T-cell (primary cell): Measurements from ENCODE around the gene GSE1. TPM values are rescaled to one million over a fixed set of nuclear protein-coding genes. Genes with fewer than 3 reads are reported as not detected.

Experiments used
- ATAC-seq, 4 experiments: fragments of 200-7000 bp in 3 of 4; fragments of 150-1000 bp in 1 of 4; cut with Tn5 transposase; replicated peaks in 1 of 4; 1 replicate in 3 of 4; 2 replicates in 1 of 4; pipeline ENCODE4 v1.10.0; 2021; ENCODE audit warnings: moderate library complexity in 3 of 4, mild to moderate bottlenecking in 2 of 4, moderate number of reproducible peaks in 1 of 4
- CTCF ChIA-PET, 2 donors: fragments of 300-600 bp; sonication (Branson Sonifier 250); formaldehyde crosslinking; loops; one replicate each; lab custom pipeline; 2022; ENCODE audit warnings: antibody characterized with exemption in 2 of 2; lab: Charles Lee
- POLR2A ChIA-PET, 2 donors: fragments of 300-600 bp; sonication (Branson Sonifier 250); formaldehyde crosslinking; loops; one replicate each; lab custom pipeline; 2022; ENCODE audit warnings: antibody characterized with exemption in 2 of 2; lab: Charles Lee
- DNase-seq, 35 experiments: peaks; one replicate each; pipeline versions ENCODE4 v3.0.0 to v3.0.0-alpha.2; 2013 to 2023
- H3K27ac ChIP-seq: one replicate; pipeline ENCODE4 v1.5.1; 2013; ENCODE audit warnings: low read length
- H3K27me3 ChIP-seq, 2 experiments: replicated peaks in 1 of 2; 1 replicate in 1 of 2; 2 replicates in 1 of 2; pipeline versions ENCODE4 v1.6.1 to v1.7.0; 2013; ENCODE audit warnings: low read length in 1 of 2, mixed read lengths in 1 of 2; ENCODE audit not compliant: control insufficient read depth in 2 of 2, insufficient read depth in 2 of 2; ENCODE audit errors: extremely low read depth in 1 of 2
- H3K36me3 ChIP-seq, 2 donors: 1 replicate in 1 of 2; 2 replicates in 1 of 2; pipeline versions ENCODE4 v1.6.1 to v1.7.0; 2013; ENCODE audit warnings: low read length in 1 of 2; ENCODE audit not compliant: control insufficient read depth in 2 of 2, insufficient read depth in 1 of 2; ENCODE audit errors: extremely low read depth in 1 of 2
- H3K4me1 ChIP-seq, 2 experiments: 1 replicate in 1 of 2; 2 replicates in 1 of 2; pipeline versions ENCODE4 v1.6.1 to v1.7.0; 2013; ENCODE audit warnings: low read length in 2 of 2, mixed read lengths in 1 of 2; ENCODE audit not compliant: insufficient read depth in 2 of 2, control insufficient read depth in 1 of 2; ENCODE audit errors: extremely low read depth in 1 of 2
- H3K4me3 ChIP-seq, 2 donors: 1 replicate in 1 of 2; 2 replicates in 1 of 2; pipeline versions ENCODE4 v1.5.1 to v1.7.0; 2013; ENCODE audit warnings: mild to moderate bottlenecking in 2 of 2, low read length in 1 of 2, moderate library complexity in 1 of 2; ENCODE audit not compliant: control insufficient read depth in 1 of 2; ENCODE audit errors: extremely low read depth in 1 of 2
- H3K9me3 ChIP-seq: 2 replicates; pipeline ENCODE4 v1.7.0; 2013
- H3K27ac Mint-ChIP-seq, 2 donors: one replicate each; pipeline ENCODE4 v1.8.0; 2020 to 2021; ENCODE audit warnings: mild to moderate bottlenecking in 2 of 2, mixed read lengths in 2 of 2
- H3K27me3 Mint-ChIP-seq, 2 donors: one replicate each; pipeline ENCODE4 v1.8.0; 2021 to 2022; ENCODE audit warnings: mixed read lengths in 2 of 2
- H3K36me3 Mint-ChIP-seq: one replicate; pipeline ENCODE4 v1.8.0; 2021; ENCODE audit warnings: mixed read lengths
- H3K4me1 Mint-ChIP-seq, 3 donors: one replicate each; pipeline ENCODE4 v1.8.0; 2020 to 2022; ENCODE audit warnings: mixed read lengths in 3 of 3, mild to moderate bottlenecking in 1 of 3
- H3K4me3 Mint-ChIP-seq, 3 donors: one replicate each; pipeline ENCODE4 v1.8.0; 2020 to 2022; ENCODE audit warnings: mild to moderate bottlenecking in 3 of 3, mixed read lengths in 3 of 3, moderate library complexity in 3 of 3
- H3K9me3 Mint-ChIP-seq, 3 donors: one replicate each; pipeline ENCODE4 v1.8.0; 2020 to 2022; ENCODE audit warnings: mixed read lengths in 3 of 3
- WGBS: methylation state at CpG from one replicate; pipeline ENCODE4 v1.1.5; 2013; ENCODE audit warnings: missing lambda C conversion rate; ENCODE audit not compliant: insufficient coverage; 5-methylcytosine and 5-hydroxymethylcytosine counted together
- total RNA-seq, 35 experiments: library from RNA in 6 of 35; stranded (reverse) in 6 of 35; fragments of 120-200 nt in 1 of 35; gene quantifications; one replicate each; pipeline versions ENCODE4 v1.2.1 to v1.2.4 and lab custom pipeline; 2013 to 2026

The GSE1 gene
- total RNA-seq, 5 donors from 2014 or later (not counting 1 experiment from before 2014, with no cell fraction given) = 29.1 to 61.7 (median 37.4) TPM

- H3K9me3 ChIP-seq = no peaks in the 10 kb centered on the region
- DNase-seq = no peak
- Mint-ChIP-seq H3K4me3 (no peak overlapping the region), H3K4me1 (peaks cover 0 to 3% (median 0%) of the 10 kb centered on the region in 3 donors), H3K27me3 (no peaks in the 10 kb centered on the region), H3K27ac (no peak overlapping the region), H3K36me3 (peaks cover 26% of the 10 kb centered on the region), H3K9me3 (no peaks in the 10 kb centered on the region)
- H3K27ac ChIP-seq = no peak overlapping the region
- ChIA-PET CTCF (interaction anchor here (0.5 to 1.3 kb wide), 6 partner anchors 9 to 269 kb away, joined by 3 to 7 read pairs (median 4); no protein-coding TSS in a partner anchor), POLR2A (no interaction called here)
- no peaks in the 10 kb centered on the region for H3K27me3 ChIP-seq
- H3K36me3 ChIP-seq = peaks cover 35 to 75% of the 10 kb centered on the region in 2 donors
- H3K4me1 ChIP-seq = no peaks in the 10 kb centered on the region
- no peak for ATAC-seq
- no peak overlapping the region for H3K4me3 ChIP-seq
- WGBS = 100% methylated on average over 2 of the region's 8 CpGs
These were observed 46.2 kb downstream of the GSE1 start for GRCh38 chr16:85659336-85659735.

GRCh38 chr16:85659805-85660511, 46.8 kb downstream of the GSE1 start:
- Histone ChIP-seq H3K36me3 (peaks cover 37 to 74% of the 10 kb centered on the region in 2 donors), H3K27me3 (no peaks in the 10 kb centered on the region), H3K9me3 (no peaks in the 10 kb centered on the region), H3K4me3 (no peak overlapping the region), H3K27ac (no peak overlapping the region), H3K4me1 (no peaks in the 10 kb centered on the region)
- ATAC-seq (peak; percentile 67 to 73 (median 72)), DNase-seq (peak in 33 of 35 experiments; percentile 8 to 68 (median 50))
- POLR2A ChIA-PET = no interaction called here
- H3K27me3 Mint-ChIP-seq = no peaks in the 10 kb centered on the region
- H3K4me3 Mint-ChIP-seq = no peak overlapping the region
- CTCF ChIA-PET = interaction anchor here in 1 of 2 donors (0.5 to 1.0 kb wide), 5 partner anchors 9 to 269 kb away, joined by 3 to 7 read pairs (median 3); no protein-coding TSS in a partner anchor
- H3K4me1 Mint-ChIP-seq = peaks cover 0 to 3% (median 0%) of the 10 kb centered on the region in 3 donors
- no peaks in the 10 kb centered on the region for H3K9me3 Mint-ChIP-seq
- WGBS = 81% methylated on average over 10 of the region's 12 CpGs
- peaks cover 32% of the 10 kb centered on the region for H3K36me3 Mint-ChIP-seq
- peak overlapping the region in 1 of 2 donors; percentile 25 for H3K27ac Mint-ChIP-seq

GRCh38 chr16:85660843-85661739, 48.0 kb downstream of the GSE1 start:
- Histone ChIP-seq H3K27me3 (no peaks in the 10 kb centered on the region), H3K4me3 (no peak overlapping the region), H3K4me1 (no peaks in the 10 kb centered on the region), H3K27ac (no peak overlapping the region), H3K36me3 (peaks cover 42 to 77% of the 10 kb centered on the region in 2 donors), H3K9me3 (no peaks in the 10 kb centered on the region)
- peaks cover 37% of the 10 kb centered on the region for H3K36me3 Mint-ChIP-seq
- CTCF ChIA-PET = interaction anchor here in 1 of 2 donors (0.9 kb wide), 1 partner anchor 56 kb away, joined by 3 read pairs; no protein-coding TSS in a partner anchor
- no peak for ATAC-seq
- no peaks in the 10 kb centered on the region for H3K9me3 Mint-ChIP-seq
- WGBS = 94% methylated on average over 31 of the region's 42 CpGs
- no peak overlapping the region for H3K27ac Mint-ChIP-seq
- H3K4me3 Mint-ChIP-seq = no peak overlapping the region
- H3K27me3 Mint-ChIP-seq = no peaks in the 10 kb centered on the region
- no peak for DNase-seq
- H3K4me1 Mint-ChIP-seq = peaks cover 0 to 3% (median 0%) of the 10 kb centered on the region in 3 donors
- POLR2A ChIA-PET = no interaction called here

- H3K27ac Mint-ChIP-seq = no peak overlapping the region
- peaks cover 43% of the 10 kb centered on the region for H3K36me3 Mint-ChIP-seq
- Histone ChIP-seq H3K27ac (no peak overlapping the region), H3K4me3 (no peak overlapping the region), H3K9me3 (no peaks in the 10 kb centered on the region), H3K4me1 (no peaks in the 10 kb centered on the region), H3K27me3 (no peaks in the 10 kb centered on the region), H3K36me3 (peaks cover 48 to 77% of the 10 kb centered on the region in 2 donors)
- H3K4me1 Mint-ChIP-seq = peaks cover 0 to 3% (median 0%) of the 10 kb centered on the region in 3 donors
- ATAC-seq = no peak
- 95% methylated on average over 24 of the region's 26 CpGs for WGBS
- H3K9me3 Mint-ChIP-seq = no peaks in the 10 kb centered on the region
- no peaks in the 10 kb centered on the region for H3K27me3 Mint-ChIP-seq
- ChIA-PET POLR2A (no interaction called here), CTCF (no interaction called here)
- DNase-seq = no peak
- H3K4me3 Mint-ChIP-seq = no peak overlapping the region
These were observed 48.8 kb downstream of the GSE1 start for GRCh38 chr16:85661740-85662481.

GRCh38 chr16:85662482-85662812, 49.3 kb downstream of the GSE1 start:
- ChIA-PET CTCF (no interaction called here), POLR2A (no interaction called here)
- WGBS = 100% methylated on average over 3 of the region's 3 CpGs
- H3K4me1 Mint-ChIP-seq = peaks cover 0 to 3% (median 0%) of the 10 kb centered on the region in 3 donors
- H3K9me3 Mint-ChIP-seq = no peaks in the 10 kb centered on the region
- DNase-seq = no peak
- H3K36me3 Mint-ChIP-seq = peaks cover 42% of the 10 kb centered on the region
- no peak overlapping the region for H3K4me3 Mint-ChIP-seq
- H3K27ac ChIP-seq = no peak overlapping the region
- H3K27ac Mint-ChIP-seq = no peak overlapping the region
- ATAC-seq = no peak
- no peaks in the 10 kb centered on the region for H3K27me3 Mint-ChIP-seq
- H3K4me1 ChIP-seq = no peaks in the 10 kb centered on the region
- H3K9me3 ChIP-seq = no peaks in the 10 kb centered on the region
- H3K36me3 ChIP-seq = peaks cover 43 to 77% of the 10 kb centered on the region in 2 donors
- H3K4me3 ChIP-seq = no peak overlapping the region
- no peaks in the 10 kb centered on the region for H3K27me3 ChIP-seq
